ENCODE data around the gene MED12L. TPM values are rescaled to one million over a fixed set of nuclear protein-coding genes. Genes with fewer than 3 reads are reported as not detected.

Gene MED12L
- total and polyA plus RNA-seq, 2 donors from 2014 or later = 0.13 to 0.82 TPM

DNA sequence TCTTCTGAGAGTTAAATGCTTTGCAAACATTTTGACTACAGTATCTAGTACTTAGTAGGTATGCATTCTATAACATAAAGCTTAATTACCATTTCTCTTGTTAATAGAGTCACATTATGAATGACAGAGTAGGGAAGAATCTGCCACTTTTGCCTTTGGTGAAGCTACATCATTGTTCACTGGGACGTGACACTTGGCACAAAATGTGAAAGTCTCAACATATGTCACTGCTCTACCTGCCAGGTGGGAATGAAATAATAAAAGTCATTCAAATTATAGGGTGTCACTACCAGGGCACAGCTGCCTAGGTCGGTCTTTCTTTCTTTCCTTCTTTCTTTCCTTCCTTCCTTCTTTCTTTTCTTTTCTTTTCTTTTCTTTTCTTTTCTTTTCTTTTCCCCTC lies 213.5 kb downstream of the MED12L start:
- Histone ChIP-seq H3K4me1 (ENCODE audit: control insufficient read depth in 2 of 3, insufficient read depth in 2 of 3, low read depth in 1 of 3, low read length in 3 of 3) (no peaks in the 10 kb centered on the region), H3K27me3 (ENCODE audit: control insufficient read depth, insufficient read depth, low read length) (no peaks in the 10 kb centered on the region), H3K27ac (ENCODE audit: low read depth in 2 of 2, low read length in 2 of 2) (no peak overlapping the region), H3K9ac (ENCODE audit: low read length in 3 of 3) (no peak overlapping the region), H3K4me3 (ENCODE audit: low read length in 3 of 3) (no peak overlapping the region), H3K9me3 (ENCODE audit: control insufficient read depth in 2 of 3, insufficient read depth in 1 of 3, low read length in 3 of 3) (no peaks in the 10 kb centered on the region), H3K36me3 (ENCODE audit: control insufficient read depth in 2 of 3, insufficient read depth in 3 of 3, low read length in 3 of 3) (no peaks in the 10 kb centered on the region)
- intact Hi-C loops (cut with DNase I) = no loop called here
- DNase-seq (no peak), FAIRE-seq (no peak)
- TF ChIP-seq CTCF (IDR thresholded peaks at IDR 0.05; ENCODE audit: borderline replicate concordance, extremely low read depth, insufficient read depth) = no peak

- no peaks in the 10 kb centered on the region for H3K9me3 ChIP-seq (ENCODE audit: control insufficient read depth in 2 of 3, insufficient read depth in 1 of 3, low read length in 3 of 3)
- H3K4me1 ChIP-seq (ENCODE audit: control insufficient read depth in 2 of 3, insufficient read depth in 2 of 3, low read depth in 1 of 3, low read length in 3 of 3) = peaks cover 0 to 2% (median 0%) of the 10 kb centered on the region in 3 donors
- no peak overlapping the region for H3K4me3 ChIP-seq (ENCODE audit: low read length in 3 of 3)
- TF ChIP-seq CTCF (IDR thresholded peaks at IDR 0.05; ENCODE audit: borderline replicate concordance, extremely low read depth, insufficient read depth) = no peak
- no peak overlapping the region for H3K27ac ChIP-seq (ENCODE audit: low read depth in 2 of 2, low read length in 2 of 2)
- intact Hi-C loops (cut with DNase I) = no loop called here
- H3K36me3 ChIP-seq (ENCODE audit: control insufficient read depth in 2 of 3, insufficient read depth in 3 of 3, low read length in 3 of 3) = no peaks in the 10 kb centered on the region
- DNase-seq (no peak), FAIRE-seq (no peak)
- no peaks in the 10 kb centered on the region for H3K27me3 ChIP-seq (ENCODE audit: control insufficient read depth, insufficient read depth, low read length)
- no peak overlapping the region for H3K9ac ChIP-seq (ENCODE audit: low read length in 3 of 3)
Observed at GRCh38 chr3:151300539-151300938, 215.1 kb downstream of the MED12L start.

DNA sequence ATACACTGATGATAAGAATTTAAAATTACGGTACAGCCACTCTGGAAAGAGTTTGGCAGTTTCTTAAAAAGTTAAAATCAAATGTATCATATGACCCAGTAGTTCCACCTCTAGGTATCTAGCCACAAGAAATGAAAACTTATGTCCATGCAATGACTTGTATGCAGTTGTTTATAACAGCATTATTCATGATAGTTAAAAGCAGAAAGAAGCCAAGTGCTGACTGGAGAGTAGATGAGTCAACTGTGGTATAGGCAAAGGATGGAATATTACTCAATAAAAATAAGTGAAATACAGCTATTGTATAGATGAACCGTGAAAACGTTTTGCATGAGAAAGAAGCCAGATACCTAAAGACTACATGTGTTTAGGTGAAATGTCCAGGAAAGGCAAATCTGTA lies 216.3 kb downstream of the MED12L start:
- intact Hi-C loops (cut with DNase I) = no loop called here
- TF ChIP-seq CTCF (IDR thresholded peaks at IDR 0.05; ENCODE audit: borderline replicate concordance, extremely low read depth, insufficient read depth) = no peak
- Histone ChIP-seq H3K4me3 (ENCODE audit: low read length in 3 of 3) (no peak overlapping the region), H3K4me1 (ENCODE audit: control insufficient read depth in 2 of 3, insufficient read depth in 2 of 3, low read depth in 1 of 3, low read length in 3 of 3) (peaks cover 0 to 2% (median 0%) of the 10 kb centered on the region in 3 donors), H3K27me3 (ENCODE audit: control insufficient read depth, insufficient read depth, low read length) (no peaks in the 10 kb centered on the region), H3K36me3 (ENCODE audit: control insufficient read depth in 2 of 3, insufficient read depth in 3 of 3, low read length in 3 of 3) (no peaks in the 10 kb centered on the region), H3K27ac (ENCODE audit: low read depth in 2 of 2, low read length in 2 of 2) (no peak overlapping the region), H3K9ac (ENCODE audit: low read length in 3 of 3) (no peak overlapping the region), H3K9me3 (ENCODE audit: control insufficient read depth in 2 of 3, insufficient read depth in 1 of 3, low read length in 3 of 3) (no peaks in the 10 kb centered on the region)
- FAIRE-seq = no peak
- no peak for DNase-seq

DNA sequence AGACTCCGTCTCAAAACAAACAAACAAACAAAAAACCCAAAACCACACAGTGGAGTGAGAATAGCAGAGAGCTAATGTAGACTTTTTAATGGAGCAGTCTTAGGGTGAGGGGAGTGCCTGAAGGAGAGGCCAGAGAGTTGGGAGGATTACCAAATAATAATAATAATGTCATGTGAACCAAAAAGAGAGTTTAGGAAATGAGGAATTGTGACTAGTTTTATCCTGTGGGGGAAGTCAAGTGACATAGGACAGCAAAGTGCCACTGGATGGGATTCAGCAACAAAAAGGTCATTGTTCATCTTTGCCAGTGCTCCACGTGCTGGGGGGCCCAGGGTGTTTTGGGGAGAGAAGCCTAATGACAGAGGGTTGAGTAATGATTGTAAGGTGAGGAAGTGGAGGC lies 218.3 kb downstream of the MED12L start:
- Histone ChIP-seq H3K36me3 (ENCODE audit: control insufficient read depth in 2 of 3, insufficient read depth in 3 of 3, low read length in 3 of 3) (no peaks in the 10 kb centered on the region), H3K4me3 (ENCODE audit: low read length in 3 of 3) (no peak overlapping the region), H3K27me3 (ENCODE audit: control insufficient read depth, insufficient read depth, low read length) (no peaks in the 10 kb centered on the region), H3K4me1 (ENCODE audit: control insufficient read depth in 2 of 3, insufficient read depth in 2 of 3, low read depth in 1 of 3, low read length in 3 of 3) (peaks cover 0 to 2% (median 0%) of the 10 kb centered on the region in 3 donors), H3K9me3 (ENCODE audit: control insufficient read depth in 2 of 3, insufficient read depth in 1 of 3, low read length in 3 of 3) (no peaks in the 10 kb centered on the region), H3K27ac (ENCODE audit: low read depth in 2 of 2, low read length in 2 of 2) (no peak overlapping the region), H3K9ac (ENCODE audit: low read length in 3 of 3) (no peak overlapping the region)
- intact Hi-C loops (cut with DNase I) = no loop called here
- no peak for TF ChIP-seq CTCF (IDR thresholded peaks at IDR 0.05; ENCODE audit: borderline replicate concordance, extremely low read depth, insufficient read depth)
- DNase-seq (no peak), FAIRE-seq (no peak)

All from kidney (tissue), 14 donors.